Measurements from ENCODE around the gene PRRT1B.

PRRT1B gene

GRCh38 chr9:131516100-131516499 is 29.2 kb upstream of the PRRT1B start:
- Histone ChIP-seq H3K9ac (ENCODE audit: low read depth, low read length) (no peak overlapping the region), H3K36me3 (ENCODE audit: insufficient read depth, low read length) (peaks cover 30% of the 10 kb centered on the region), H3K9me3 (ENCODE audit: control insufficient read depth, insufficient read depth, low read length) (no peaks in the 10 kb centered on the region), H3K4me1 (ENCODE audit: insufficient read depth, low read length) (no peaks in the 10 kb centered on the region)

DNA sequence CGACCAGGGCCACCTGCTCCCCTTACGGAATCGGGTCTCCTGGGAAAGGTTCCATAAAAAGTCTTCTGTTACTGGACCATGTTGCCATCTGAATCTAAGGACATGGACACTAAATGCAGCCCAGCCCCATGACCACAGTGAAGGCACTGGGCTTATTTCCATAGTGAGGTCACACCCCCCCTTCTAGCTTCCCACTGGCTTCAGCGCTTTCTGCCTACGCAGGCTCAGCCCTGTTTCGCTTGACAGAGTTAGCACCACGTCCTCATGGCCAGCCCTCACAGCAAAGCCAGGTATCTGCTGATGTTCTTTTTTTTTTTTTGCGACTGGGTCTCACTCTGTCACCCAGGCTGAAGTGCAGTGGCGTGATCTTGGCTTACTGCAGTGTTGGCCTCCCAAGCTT is 28.4 kb upstream of the PRRT1B start:
- H3K36me3 ChIP-seq (ENCODE audit: insufficient read depth, low read length) = peaks cover 27% of the 10 kb centered on the region
- H3K4me1 ChIP-seq (ENCODE audit: insufficient read depth, low read length) = no peaks in the 10 kb centered on the region
- H3K9ac ChIP-seq (ENCODE audit: low read depth, low read length) = no peak overlapping the region
- H3K9me3 ChIP-seq (ENCODE audit: control insufficient read depth, insufficient read depth, low read length) = no peaks in the 10 kb centered on the region

GRCh38 chr9:131517761-131518190 is 27.5 kb upstream of the PRRT1B start:
- no peaks in the 10 kb centered on the region for H3K9me3 ChIP-seq (ENCODE audit: control insufficient read depth, insufficient read depth, low read length)
- H3K36me3 ChIP-seq (ENCODE audit: insufficient read depth, low read length) = peaks cover 28% of the 10 kb centered on the region
- H3K4me1 ChIP-seq (ENCODE audit: insufficient read depth, low read length) = no peaks in the 10 kb centered on the region
- H3K9ac ChIP-seq (ENCODE audit: low read depth, low read length) = no peak overlapping the region

DNA sequence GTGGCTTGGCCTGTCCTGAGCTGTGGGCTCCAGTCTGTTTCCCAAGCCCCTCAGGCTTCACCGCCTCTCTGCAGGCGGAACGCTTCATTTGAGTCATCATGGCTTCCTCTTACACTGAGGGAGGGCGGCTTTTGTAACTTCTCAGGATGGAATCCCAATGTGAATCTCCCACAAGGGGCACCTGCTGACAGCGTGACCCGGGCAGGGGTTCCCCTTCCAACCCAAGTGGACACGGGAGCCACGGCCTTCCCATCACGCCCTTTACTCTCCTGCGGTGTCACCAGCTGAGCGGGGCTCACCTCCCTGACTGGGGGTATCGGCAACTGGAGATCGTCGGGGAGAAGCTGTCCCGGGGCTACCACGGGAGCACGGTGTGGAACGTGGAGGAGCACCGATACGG is 26.8 kb upstream of the PRRT1B start:
- no peak overlapping the region for H3K9ac ChIP-seq (ENCODE audit: low read depth, low read length)
- H3K36me3 ChIP-seq (ENCODE audit: insufficient read depth, low read length) = peaks cover 31% of the 10 kb centered on the region
- no peaks in the 10 kb centered on the region for H3K9me3 ChIP-seq (ENCODE audit: control insufficient read depth, insufficient read depth, low read length)
- no peaks in the 10 kb centered on the region for H3K4me1 ChIP-seq (ENCODE audit: insufficient read depth, low read length)

- Histone ChIP-seq H3K36me3 (ENCODE audit: insufficient read depth, low read length) (peaks cover 32% of the 10 kb centered on the region), H3K4me1 (ENCODE audit: insufficient read depth, low read length) (no peaks in the 10 kb centered on the region), H3K9me3 (ENCODE audit: control insufficient read depth, insufficient read depth, low read length) (no peaks in the 10 kb centered on the region), H3K9ac (ENCODE audit: low read depth, low read length) (no peak overlapping the region)
These were observed 24.8 kb upstream of the PRRT1B start for GRCh38 chr9:131520503-131520902.

GRCh38 chr9:131521203-131521602 is 24.1 kb upstream of the PRRT1B start:
- H3K36me3 ChIP-seq (ENCODE audit: insufficient read depth, low read length) = peaks cover 28% of the 10 kb centered on the region
- H3K9ac ChIP-seq (ENCODE audit: low read depth, low read length) = no peak overlapping the region
- H3K9me3 ChIP-seq (ENCODE audit: control insufficient read depth, insufficient read depth, low read length) = no peaks in the 10 kb centered on the region
- H3K4me1 ChIP-seq (ENCODE audit: insufficient read depth, low read length) = no peaks in the 10 kb centered on the region

- peaks cover 24% of the 10 kb centered on the region for H3K36me3 ChIP-seq (ENCODE audit: insufficient read depth, low read length)
- no peaks in the 10 kb centered on the region for H3K9me3 ChIP-seq (ENCODE audit: control insufficient read depth, insufficient read depth, low read length)
These were observed 23.5 kb upstream of the PRRT1B start for GRCh38 chr9:131521822-131522221.

GRCh38 chr9:131522257-131523085 is 22.9 kb upstream of the PRRT1B start:
- no peaks in the 10 kb centered on the region for H3K4me1 ChIP-seq (ENCODE audit: insufficient read depth, low read length)
- H3K9me3 ChIP-seq (ENCODE audit: control insufficient read depth, insufficient read depth, low read length) = no peaks in the 10 kb centered on the region
- H3K9ac ChIP-seq (ENCODE audit: low read depth, low read length) = no peak overlapping the region
- H3K36me3 ChIP-seq (ENCODE audit: insufficient read depth, low read length) = peaks cover 24% of the 10 kb centered on the region

More at GRCh38 chr9:131521822-131522221, 23.5 kb upstream of the PRRT1B start:
- Histone ChIP-seq H3K9ac (ENCODE audit: low read depth, low read length) (no peak overlapping the region), H3K4me1 (ENCODE audit: insufficient read depth, low read length) (no peaks in the 10 kb centered on the region)

- Histone ChIP-seq H3K4me1 (ENCODE audit: insufficient read depth, low read length) (no peaks in the 10 kb centered on the region), H3K9me3 (ENCODE audit: control insufficient read depth, insufficient read depth, low read length) (no peaks in the 10 kb centered on the region), H3K9ac (ENCODE audit: low read depth, low read length) (no peak overlapping the region), H3K36me3 (ENCODE audit: insufficient read depth, low read length) (peaks cover 24% of the 10 kb centered on the region)
These were observed 22.3 kb upstream of the PRRT1B start for GRCh38 chr9:131523086-131523388.

DNA sequence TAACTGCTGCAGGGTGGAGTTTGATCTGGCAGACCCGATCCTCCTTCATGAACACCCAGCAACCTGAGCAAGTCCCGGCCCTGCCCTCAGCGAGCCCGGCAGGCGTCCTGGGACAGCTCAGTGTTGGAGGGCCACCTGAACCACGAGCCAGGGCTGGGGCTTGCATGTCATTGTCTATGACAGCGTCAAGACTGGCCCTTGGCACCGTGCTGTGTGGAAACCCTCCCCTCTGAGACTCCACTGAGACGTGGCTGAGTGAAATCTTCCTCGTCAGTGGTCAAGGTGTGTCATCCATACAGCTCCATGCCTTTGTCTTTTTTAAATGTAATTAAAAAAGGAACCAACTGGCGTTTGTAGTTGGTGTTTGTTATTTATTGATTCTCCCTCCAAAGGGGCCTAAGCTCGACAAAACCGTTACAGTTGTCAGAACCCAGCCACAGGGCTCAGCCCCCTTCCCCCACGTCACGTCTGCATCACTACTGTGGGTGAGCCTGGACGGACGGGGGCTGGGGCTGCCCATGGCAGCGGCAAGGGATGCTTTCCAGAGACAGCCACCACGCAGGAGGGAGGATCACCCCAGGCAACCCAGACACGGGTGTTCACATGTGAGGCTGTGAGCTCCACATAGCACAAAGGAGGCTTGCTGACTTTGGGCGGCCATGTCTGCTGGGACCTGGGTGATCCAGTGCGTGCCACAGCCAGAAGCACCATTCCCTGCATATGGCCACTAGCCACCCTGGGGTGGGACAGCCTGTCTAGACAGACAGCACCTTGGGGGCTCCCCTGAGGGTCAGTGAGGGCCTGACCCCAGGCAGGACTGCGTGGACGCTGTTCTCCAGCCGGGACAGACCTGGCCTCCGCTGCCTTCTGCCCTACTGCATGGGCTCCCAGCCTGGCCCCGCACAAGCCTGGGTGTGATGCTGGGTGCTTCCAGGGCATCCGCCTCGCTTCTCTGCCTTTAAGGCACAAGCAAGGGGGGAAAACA is 21.6 kb upstream of the PRRT1B start:
- H3K36me3 ChIP-seq (ENCODE audit: insufficient read depth, low read length) = peaks cover 23% of the 10 kb centered on the region
- no peak overlapping the region for H3K9ac ChIP-seq (ENCODE audit: low read depth, low read length)
- no peaks in the 10 kb centered on the region for H3K9me3 ChIP-seq (ENCODE audit: control insufficient read depth, insufficient read depth, low read length)
- no peaks in the 10 kb centered on the region for H3K4me1 ChIP-seq (ENCODE audit: insufficient read depth, low read length)

GRCh38 chr9:131524665-131525315 is 20.5 kb upstream of the PRRT1B start:
- Histone ChIP-seq H3K9me3 (ENCODE audit: control insufficient read depth, insufficient read depth, low read length) (no peaks in the 10 kb centered on the region), H3K4me1 (ENCODE audit: insufficient read depth, low read length) (no peaks in the 10 kb centered on the region), H3K36me3 (ENCODE audit: insufficient read depth, low read length) (peaks cover 25% of the 10 kb centered on the region), H3K9ac (ENCODE audit: low read depth, low read length) (no peak overlapping the region)

DNA sequence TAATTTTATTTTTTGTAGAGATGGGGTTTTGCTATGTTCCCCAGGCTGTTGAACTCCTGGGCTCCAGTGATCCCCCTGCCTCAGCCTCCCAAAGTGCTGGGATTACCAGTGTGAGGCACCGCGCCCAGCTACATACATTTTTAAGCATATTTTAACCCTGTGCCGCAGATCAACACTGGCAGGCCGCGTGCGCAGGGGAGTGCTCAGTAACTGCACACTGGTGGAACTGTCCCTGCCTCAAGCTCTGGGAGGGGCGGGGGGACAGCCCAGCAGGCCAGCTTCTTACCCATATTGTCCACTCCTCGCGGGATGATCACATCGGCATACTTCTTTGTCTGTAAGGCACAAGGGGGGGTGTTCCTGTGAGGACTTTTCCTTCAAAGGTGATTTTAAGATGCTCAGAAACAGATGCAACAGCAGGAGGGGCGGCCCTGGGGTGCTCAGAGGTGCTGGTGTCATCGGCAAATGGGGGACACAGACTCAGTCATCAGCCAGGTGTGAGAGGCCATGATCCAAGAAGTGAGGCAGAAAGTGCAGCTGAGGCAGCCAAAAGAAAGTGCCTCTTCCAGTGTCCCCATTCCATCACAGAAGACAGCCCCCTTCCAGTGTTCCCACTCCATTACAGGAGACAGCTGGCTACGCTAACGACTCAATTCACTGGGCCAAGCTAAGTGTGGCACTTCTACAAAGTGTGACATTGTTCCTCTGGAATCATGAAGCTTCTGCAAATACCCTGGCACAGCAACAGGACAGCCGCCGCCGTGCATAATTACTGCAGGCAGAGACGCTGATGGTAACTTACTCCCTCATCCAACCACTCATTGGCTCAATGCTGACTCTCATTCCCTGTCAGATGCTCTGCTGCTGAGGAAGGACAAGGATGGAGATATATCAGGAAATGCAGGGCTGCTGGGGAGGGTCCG is 19.4 kb upstream of the PRRT1B start:
- peaks cover 21% of the 10 kb centered on the region for H3K36me3 ChIP-seq (ENCODE audit: insufficient read depth, low read length)
- H3K9me3 ChIP-seq (ENCODE audit: control insufficient read depth, insufficient read depth, low read length) = no peaks in the 10 kb centered on the region
- no peak overlapping the region for H3K9ac ChIP-seq (ENCODE audit: low read depth, low read length)
- no peaks in the 10 kb centered on the region for H3K4me1 ChIP-seq (ENCODE audit: insufficient read depth, low read length)

- H3K36me3 ChIP-seq (ENCODE audit: insufficient read depth, low read length) = peaks cover 16% of the 10 kb centered on the region
- no peaks in the 10 kb centered on the region for H3K4me1 ChIP-seq (ENCODE audit: insufficient read depth, low read length)
- no peaks in the 10 kb centered on the region for H3K9me3 ChIP-seq (ENCODE audit: control insufficient read depth, insufficient read depth, low read length)
- H3K9ac ChIP-seq (ENCODE audit: low read depth, low read length) = no peak overlapping the region
These were observed 17.1 kb upstream of the PRRT1B start for GRCh38 chr9:131528186-131528585.
